HG03066 (cell line): ENCODE data around the gene ZNF594.
"Not testable (repeated sequence)": the region's sequence is repeated elsewhere in the genome, so short reads cannot be mapped to it uniquely, and the experiment has no call there.

Source experiments
- ATAC-seq: cut with Tn5 transposase; IDR thresholded peaks from one replicate; pipeline ENCODE4 v1.9.1; 2021; ENCODE audit warnings: low read depth; ENCODE audit not compliant: unreplicated experiment

Gene ZNF594

GRCh38 chr17:5137511-5138197 lies 54.0 kb downstream of the ZNF594 start:
- ATAC-seq: not testable (repeated sequence)

GRCh38 chr17:5136580-5137412 lies 54.9 kb downstream of the ZNF594 start:
- ATAC-seq: not testable (repeated sequence)

GRCh38 chr17:5135726-5136579 lies 55.7 kb downstream of the ZNF594 start:
- no peak for ATAC-seq

GRCh38 chr17:5135131-5135712 lies 56.4 kb downstream of the ZNF594 start:
- not testable (repeated sequence) for ATAC-seq

- ATAC-seq: not testable (repeated sequence)
Observed at GRCh38 chr17:5134571-5134970, 57.1 kb downstream of the ZNF594 start.

GRCh38 chr17:5133961-5134360 lies 57.7 kb downstream of the ZNF594 start:
- ATAC-seq: not testable (repeated sequence)

GRCh38 chr17:5133311-5133710 lies 58.4 kb downstream of the ZNF594 start:
- no peak for ATAC-seq

GRCh38 chr17:5132503-5133225 lies 59.0 kb downstream of the ZNF594 start:
- not testable (repeated sequence) for ATAC-seq

GRCh38 chr17:5131799-5132502 lies 59.7 kb downstream of the ZNF594 start:
- not testable (repeated sequence) for ATAC-seq

- no peak for ATAC-seq
Observed at GRCh38 chr17:5131146-5131715, 60.4 kb downstream of the ZNF594 start.

- ATAC-seq: not testable (repeated sequence)
Observed at GRCh38 chr17:5130687-5131086, 61.0 kb downstream of the ZNF594 start.

GRCh38 chr17:5130261-5130660 lies 61.4 kb downstream of the ZNF594 start:
- ATAC-seq: not testable (repeated sequence)

GRCh38 chr17:5129770-5130169 lies 61.9 kb downstream of the ZNF594 start:
- ATAC-seq: not testable (repeated sequence)
